ENCODE measurements around the gene HECTD1. TPM values are rescaled to one million over a fixed set of nuclear protein-coding genes. Genes with fewer than 3 reads are reported as not detected.

Gene HECTD1
- total and polyA plus RNA-seq, 9 of the 15 experiments (the other 6 are each of a cell fraction or from before 2014, with no cell fraction given), result 27.9 to 111 (median 78.1) TPM

DNA sequence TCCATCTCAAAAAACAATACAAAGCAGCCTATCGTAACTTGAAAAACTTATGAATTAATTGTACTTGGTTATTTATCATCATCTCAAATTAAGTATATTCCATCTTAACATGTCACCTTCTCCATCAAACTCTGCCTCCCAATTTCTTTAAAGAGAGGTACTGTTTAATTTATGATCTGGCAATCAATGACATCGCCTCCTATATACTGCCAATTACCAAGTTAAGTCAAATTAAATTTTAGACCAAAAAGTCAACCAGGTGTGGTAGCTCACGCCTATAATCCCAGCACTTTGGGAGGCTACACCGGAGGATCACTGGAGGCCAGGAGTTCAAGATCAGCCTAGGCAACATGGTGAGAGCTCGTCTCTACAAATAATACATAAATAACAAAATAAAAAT is 37.7 kb downstream of the HECTD1 start:
- H3K27ac ChIP-seq (ENCODE audit: extremely low read depth, low read depth, low read length), result no peak overlapping the region
- no peak for ATAC-seq
- no peaks in the 10 kb centered on the region for H3K27me3 ChIP-seq (ENCODE audit: control insufficient read depth in 2 of 2, insufficient read depth in 2 of 2, low read length in 2 of 2)
- TF ChIP-seq ARHGAP35 (IDR thresholded peaks at IDR 0.05; ENCODE audit: partially characterized antibody), result no peak
- TF ChIP-seq ZNF224 (CRISPR knock-in tag; IDR thresholded peaks at IDR 0.05), result no peak
- TF ChIP-seq, protein P1, sequence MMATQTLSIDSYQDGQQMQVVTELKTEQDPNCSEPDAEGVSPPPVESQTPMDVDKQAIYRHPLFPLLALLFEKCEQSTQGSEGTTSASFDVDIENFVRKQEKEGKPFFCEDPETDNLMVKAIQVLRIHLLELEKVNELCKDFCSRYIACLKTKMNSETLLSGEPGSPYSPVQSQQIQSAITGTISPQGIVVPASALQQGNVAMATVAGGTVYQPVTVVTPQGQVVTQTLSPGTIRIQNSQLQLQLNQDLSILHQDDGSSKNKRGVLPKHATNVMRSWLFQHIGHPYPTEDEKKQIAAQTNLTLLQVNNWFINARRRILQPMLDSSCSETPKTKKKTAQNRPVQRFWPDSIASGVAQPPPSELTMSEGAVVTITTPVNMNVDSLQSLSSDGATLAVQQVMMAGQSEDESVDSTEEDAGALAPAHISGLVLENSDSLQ (IDR thresholded peaks at IDR 0.05), result no peak
- no peak for TF ChIP-seq POLR3G (IDR thresholded peaks at IDR 0.05; ENCODE audit: extremely low read depth, insufficient read length, insufficient replicate concordance)
- no peak for TF ChIP-seq FOXA1 (IDR thresholded peaks at IDR 0.05; ENCODE audit: borderline replicate concordance)
- TF ChIP-seq, protein P2, sequence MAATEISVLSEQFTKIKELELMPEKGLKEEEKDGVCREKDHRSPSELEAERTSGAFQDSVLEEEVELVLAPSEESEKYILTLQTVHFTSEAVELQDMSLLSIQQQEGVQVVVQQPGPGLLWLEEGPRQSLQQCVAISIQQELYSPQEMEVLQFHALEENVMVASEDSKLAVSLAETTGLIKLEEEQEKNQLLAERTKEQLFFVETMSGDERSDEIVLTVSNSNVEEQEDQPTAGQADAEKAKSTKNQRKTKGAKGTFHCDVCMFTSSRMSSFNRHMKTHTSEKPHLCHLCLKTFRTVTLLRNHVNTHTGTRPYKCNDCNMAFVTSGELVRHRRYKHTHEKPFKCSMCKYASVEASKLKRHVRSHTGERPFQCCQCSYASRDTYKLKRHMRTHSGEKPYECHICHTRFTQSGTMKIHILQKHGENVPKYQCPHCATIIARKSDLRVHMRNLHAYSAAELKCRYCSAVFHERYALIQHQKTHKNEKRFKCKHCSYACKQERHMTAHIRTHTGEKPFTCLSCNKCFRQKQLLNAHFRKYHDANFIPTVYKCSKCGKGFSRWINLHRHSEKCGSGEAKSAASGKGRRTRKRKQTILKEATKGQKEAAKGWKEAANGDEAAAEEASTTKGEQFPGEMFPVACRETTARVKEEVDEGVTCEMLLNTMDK (IDR thresholded peaks at IDR 0.05; ENCODE audit: borderline replicate concordance, insufficient read depth, low read depth, low read length, poor library complexity, severe bottlenecking), result no peak
- no peaks in the 10 kb centered on the region; the same call in 1 of the 2 replicates for H3K9me3 ChIP-seq (replicated peaks; ENCODE audit: control insufficient read depth, insufficient read depth, low read depth, low read length)
- H2AFZ ChIP-seq (ENCODE audit: low read depth, low read length), result no peak overlapping the region
- H4K20me1 ChIP-seq (replicated peaks; ENCODE audit: control insufficient read depth, insufficient read depth, low read length), result no peaks in the 10 kb centered on the region
- no TSS peak for BruUV-seq (replicated peaks)
- H3K9ac ChIP-seq (ENCODE audit: insufficient read depth in 1 of 2, low read depth in 2 of 2, low read length in 2 of 2), result no peak overlapping the region
- H3K9me1 ChIP-seq (ENCODE audit: control insufficient read depth, insufficient read depth, low read length), result no peaks in the 10 kb centered on the region
- H3K4me3 ChIP-seq, result no peak overlapping the region
- no peak for DNase-seq (ENCODE audit: extremely low read depth in 1 of 4, low spot score in 3 of 4)
- ChIA-PET CTCF (ENCODE audit: low intra/inter-chr PET ratio) (no interaction called here), POLR2A (interaction anchor here (0.5 to 1.1 kb wide), 2 partner anchors 12 to 911 kb away, joined by 3 to 5 read pairs; no protein-coding TSS in a partner anchor)
- 96% methylated on average over 5 of the region's 5 CpGs for WGBS (ENCODE audit: insufficient coverage, low coverage, missing lambda C conversion rate)
- intact Hi-C loops (cut with micrococcal nuclease) (no loop called here), in situ Hi-C loops (cut with MboI) (no loop called here)
- H3K79me2 ChIP-seq (ENCODE audit: control insufficient read depth, insufficient read depth, low read length), result no peaks in the 10 kb centered on the region; the same call in 2 of the 3 replicates
- H3K36me3 ChIP-seq (ENCODE audit: control insufficient read depth, insufficient read depth, low read length), result peaks cover 82% of the 10 kb centered on the region
- no peak overlapping the region for H3K4me2 ChIP-seq (ENCODE audit: insufficient read depth, low read length)
- H3K4me1 ChIP-seq (replicated peaks in 1 of 2; ENCODE audit: control insufficient read depth in 2 of 2, insufficient read depth in 2 of 2, low read length in 2 of 2), result no peaks in the 10 kb centered on the region
- no peak for FAIRE-seq

All from K562 (cell line).